GM03348 (cell line): ENCODE results near the gene ASF1B.

Source experiments
- DNase-seq: peaks from one replicate; pipeline ENCODE4 v3.0.0; 2012; ENCODE audit warnings: low spot score

ASF1B gene

DNA sequence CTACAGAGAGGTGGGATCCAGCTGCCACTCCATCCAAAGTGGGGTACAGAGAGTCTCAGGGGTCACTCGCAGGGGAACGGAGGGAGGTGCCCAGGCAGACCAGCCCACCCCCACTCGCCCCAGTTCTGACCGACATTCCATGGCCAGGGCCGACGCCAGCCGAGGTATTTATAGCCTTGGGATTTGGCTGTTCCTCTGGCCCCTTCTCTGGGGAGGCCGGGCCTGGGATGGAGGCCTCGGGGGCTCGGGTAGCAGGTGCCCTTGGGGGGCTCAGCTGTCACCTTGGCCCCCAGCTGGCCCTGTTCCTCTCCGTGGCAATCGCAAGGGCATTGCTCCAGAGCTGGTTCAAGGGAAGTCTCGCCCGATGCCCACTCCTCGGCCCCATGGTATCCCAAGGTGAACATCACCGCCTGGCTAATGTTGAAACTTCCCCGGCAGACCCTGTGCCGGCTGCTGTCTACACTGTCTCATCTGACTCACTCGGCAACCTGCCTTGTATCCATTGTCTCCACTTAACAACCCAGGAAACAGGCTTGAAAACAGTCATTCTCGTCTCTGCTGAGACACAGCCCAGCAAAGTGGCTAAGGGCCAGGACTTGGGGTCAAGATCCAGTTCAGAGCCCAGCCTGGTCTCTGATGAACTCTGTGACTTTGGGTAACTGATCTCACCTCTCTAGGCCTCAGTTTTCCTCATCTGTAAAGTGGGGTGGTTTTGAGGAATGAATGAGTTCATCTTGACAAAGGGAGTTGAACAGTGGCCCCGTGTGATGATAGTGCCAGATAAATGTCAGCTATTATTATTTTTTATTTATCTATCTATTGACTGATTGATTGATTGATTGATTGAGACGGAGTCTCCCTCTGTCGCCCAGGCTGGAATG, 28.6 kb downstream of the ASF1B start:
- DNase-seq, result no peak

GRCh38 chr19:14106840-14107239, 29.5 kb downstream of the ASF1B start:
- no peak for DNase-seq

DNA sequence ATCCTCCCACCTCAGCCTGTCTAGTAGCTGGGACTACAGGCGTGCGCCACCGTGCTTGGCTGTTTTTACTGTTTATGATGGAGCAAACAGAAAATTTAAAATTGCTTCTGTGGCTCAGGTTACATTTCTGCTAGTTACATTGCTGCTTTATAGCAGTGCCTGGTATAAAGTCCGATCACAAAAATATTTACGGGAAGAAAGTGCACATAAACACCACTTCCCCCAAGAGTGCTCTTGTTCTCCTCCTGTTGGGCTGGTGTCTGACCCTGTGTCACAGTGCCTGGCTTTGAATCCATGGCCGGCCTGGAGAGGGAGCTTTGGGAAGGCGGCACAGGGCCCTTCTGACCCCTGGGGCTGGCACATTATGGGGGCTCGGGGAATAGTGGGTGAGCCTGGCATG, 30.7 kb downstream of the ASF1B start:
- no peak for DNase-seq

DNA sequence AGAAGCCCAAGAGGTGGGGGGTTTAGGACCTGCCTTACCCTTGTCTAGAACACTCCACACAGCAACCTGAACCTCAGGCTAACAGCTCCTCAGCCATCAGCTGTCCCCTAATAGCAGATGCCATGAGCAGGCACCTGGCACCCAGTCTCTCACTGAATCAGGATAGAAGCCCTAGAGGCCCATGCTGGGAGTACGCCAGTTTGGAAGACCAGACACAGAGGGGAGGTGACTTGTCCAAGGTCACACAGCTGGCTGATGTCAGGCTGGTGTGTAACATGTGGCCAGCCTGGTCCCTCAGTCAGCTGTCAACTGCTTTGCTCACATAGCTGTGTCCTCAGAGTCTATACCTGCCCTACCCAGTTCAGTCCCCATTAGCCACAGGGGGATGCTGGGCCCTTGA, 33.1 kb downstream of the ASF1B start:
- DNase-seq, result no peak

DNA sequence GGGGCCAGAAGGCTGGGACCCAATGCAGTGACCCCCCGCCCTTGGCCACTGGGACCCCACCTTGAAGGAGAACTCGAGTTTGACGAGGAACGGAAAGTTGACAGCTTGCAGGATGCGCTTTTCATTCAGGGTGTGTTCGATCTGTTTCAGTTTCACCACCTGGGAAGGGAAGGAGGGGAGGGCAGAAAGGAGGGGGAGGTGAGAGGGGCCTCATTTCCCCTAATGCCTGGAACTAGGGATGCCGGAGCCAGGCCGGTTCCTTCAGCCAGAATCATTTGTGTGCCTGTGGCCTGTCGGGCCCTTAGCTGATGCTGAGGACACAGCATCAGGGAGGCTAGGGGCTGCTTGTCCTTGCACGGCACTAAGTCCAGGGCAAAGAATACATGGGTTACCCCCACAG, 33.6 kb downstream of the ASF1B start:
- no peak for DNase-seq

GRCh38 chr19:14102102-14102696, 34.2 kb downstream of the ASF1B start:
- DNase-seq, result no peak

DNA sequence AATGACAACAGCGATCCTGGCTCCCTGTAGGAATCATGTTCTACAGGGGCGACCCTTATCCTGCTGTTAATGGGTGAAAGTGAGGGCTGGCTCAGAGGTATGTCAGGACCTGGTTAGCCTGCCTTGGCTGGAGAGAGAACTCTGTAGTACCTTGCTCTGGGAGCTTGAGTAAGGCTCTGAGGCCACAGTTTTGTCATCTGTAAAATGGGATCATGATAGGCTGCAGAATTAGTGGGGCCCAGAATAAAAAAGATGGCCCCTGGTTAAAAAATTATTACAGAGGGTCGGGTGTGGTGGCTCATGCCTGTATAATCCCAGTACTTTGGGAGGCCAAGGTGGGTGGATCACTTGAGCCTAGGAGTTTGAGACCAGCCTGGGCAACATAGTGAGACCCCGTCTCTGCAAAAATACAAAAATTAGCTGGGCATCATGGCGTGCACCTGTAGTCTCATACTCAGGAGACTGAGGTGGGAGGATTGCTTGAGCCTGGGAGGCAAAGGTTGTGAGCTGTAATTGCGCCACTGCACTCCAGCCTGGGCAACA, 35.3 kb downstream of the ASF1B start:
- no peak for DNase-seq

GRCh38 chr19:14097532-14098151, 38.7 kb downstream of the ASF1B start:
- DNase-seq, result no peak

DNA sequence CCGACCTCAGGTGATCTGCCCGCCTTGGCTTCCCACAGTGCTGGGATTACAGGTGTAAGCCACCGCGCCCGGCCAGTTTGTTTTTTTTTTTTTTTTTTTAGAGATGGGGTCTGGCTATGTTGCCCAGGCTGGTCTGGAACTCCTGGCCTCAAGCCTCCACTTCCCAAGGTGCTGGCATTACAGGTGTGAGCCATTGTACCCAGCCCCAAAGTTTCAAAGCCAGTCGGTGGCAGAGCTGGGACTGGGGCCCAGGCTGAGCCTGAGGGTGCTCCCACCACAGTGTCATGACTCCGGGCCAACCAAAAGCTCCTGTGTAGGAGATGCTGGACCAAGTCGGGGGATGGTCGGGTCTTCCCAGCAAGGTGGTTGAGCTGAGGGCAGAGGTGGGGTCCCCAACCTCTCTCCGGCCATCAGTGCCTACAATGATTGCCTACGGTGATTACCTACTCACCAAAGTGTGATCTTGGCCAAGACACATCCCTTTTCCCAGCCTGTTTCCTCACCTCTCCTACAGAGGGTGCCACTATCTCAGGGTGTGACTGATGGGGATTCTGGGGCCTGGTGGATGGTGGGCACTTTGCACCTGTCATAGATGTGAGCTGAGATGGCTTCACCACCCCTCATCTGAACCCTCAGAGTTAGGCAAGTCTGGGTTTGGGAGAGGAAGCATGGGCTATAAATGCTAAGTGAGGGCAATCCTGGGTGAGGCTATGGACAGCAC, 40.0 kb downstream of the ASF1B start:
- DNase-seq, result no peak

- DNase-seq, result no peak
Measured at GRCh38 chr19:14094854-14095253, 41.5 kb downstream of the ASF1B start.

DNA sequence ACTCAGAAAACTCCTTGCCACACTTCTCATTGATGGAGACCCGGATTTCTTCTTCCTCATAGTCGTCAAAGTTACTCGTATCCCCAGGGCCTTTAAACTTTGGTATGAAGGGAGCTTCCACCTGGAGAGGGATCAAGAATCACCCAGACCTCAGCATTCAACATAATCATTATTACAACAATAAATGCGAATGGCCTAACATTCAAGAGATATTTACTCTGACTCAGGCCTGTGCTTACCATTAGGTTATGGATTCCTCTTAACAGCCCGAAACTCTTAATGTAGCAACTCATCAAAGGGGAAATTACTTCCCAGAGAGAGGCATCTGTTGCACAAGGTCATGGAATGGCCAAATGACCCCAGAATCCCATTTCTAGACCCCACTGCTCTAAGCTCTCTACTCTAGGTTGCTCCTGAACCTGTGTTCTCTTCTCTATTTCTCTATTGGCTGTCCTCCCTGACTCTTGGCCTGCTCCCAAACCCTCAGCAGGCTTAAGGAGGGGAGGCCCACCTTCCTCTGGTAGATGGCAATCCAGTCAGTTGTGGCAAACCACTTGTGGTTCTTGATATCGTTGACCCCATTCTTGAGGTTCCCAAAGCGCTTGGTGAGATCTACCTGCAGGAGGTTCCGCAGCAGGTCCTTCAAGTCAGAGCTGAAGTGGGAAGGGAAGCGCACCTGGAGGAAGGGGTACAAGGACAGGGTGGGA, 43.1 kb downstream of the ASF1B start:
- DNase-seq, result no peak

DNA sequence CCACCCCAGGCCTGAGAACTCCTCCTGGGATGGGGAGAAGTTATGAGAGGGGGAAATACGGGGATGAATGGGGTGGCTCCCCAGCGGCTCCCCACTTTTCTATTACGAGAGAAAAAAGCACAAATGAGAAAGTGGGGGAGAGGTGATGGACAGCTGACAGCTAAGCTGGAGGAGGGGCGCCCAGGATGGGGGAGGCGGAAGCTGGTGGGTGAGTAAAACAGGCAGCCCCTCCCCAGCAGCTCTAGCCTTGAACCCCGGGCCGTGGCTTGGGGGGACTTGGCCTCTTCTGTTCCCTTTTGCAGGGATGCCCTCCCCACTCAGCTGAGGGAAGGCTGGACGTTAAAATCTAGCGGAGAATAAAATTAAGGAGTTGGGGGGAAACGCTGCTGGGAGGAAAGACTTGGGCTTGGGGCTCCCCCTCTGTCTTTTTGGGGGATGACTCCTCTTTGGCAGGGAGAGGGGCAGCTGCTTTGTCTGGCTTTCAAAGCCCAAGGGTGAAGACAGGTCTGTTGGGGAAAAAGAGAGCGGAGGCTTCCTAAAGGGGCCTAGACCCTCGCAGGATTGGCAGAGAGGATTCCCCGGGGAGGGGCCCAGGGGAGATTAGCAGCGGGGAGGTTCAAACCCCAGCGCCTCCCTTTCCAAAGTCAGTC, 44.5 kb downstream of the ASF1B start:
- DNase-seq, result no peak

DNA sequence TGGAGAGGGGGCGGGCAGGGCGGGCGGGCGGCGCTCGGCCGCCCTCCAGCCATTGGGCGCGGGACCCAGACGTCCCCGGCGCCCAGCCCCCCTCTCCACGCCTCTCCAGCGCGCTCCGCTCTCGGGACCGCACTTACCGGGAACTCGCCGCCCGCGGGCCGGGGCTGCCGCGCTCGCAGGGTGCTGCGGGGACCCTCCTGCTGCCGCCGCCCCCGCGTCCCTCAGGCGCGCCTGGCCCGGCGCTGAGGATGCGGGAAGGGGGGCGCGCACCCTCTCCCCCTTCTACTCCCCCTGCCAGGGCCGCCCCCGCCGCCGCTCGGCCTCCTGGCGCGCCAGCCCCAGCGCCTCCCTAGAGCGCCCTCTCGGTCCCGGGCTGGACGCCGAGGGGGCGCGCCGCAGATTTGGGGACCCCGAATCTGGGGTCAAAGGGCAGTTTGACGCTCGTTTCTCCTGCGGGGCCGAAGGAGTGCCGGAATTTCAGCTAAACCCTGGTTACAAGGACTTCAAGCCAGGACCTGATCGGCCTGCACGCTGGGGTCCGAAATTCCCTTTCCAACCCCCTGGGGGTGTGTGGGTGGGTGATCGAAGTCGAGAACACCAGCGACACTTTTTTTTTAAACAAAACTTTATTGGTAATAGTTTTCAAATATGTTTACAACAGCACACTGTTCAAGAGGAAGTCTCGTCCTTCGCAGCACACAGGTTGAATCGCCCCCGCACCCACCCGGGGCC, 45.1 kb downstream of the ASF1B start:
- DNase-seq, result peak; percentile 94

DNA sequence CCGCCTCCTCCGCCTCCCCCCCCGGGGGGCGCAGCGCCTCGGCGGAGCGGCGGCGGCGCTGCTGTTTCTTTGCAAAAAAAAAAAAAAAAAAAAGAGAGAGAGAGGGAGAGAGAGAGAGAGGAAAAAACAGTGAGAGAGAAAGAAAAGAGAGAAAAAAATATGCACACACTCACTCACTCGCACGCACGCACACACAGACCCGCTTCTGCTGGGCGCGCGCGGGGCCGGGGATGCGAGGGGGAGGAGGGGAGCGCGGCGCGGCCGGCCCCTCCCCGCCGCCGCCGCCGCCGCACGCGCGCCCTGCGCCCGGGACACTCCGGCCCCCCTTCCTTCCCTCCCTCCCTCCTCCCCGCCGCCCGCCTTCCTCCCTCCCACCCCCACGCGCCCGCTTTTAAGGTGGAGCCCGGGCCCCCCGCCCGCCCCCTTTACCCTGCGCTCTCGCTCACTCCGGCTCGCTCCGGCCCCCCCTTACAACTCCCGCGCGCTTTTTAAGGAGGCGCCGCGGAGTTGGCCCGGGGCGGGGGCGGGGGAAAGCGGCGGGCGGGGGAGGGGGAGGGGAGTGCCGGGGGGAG, 45.8 kb downstream of the ASF1B start, which contains the start of gene SAMD1:
TSS of gene SAMD1 (minus strand) at position 243 of the 572 bp plus-strand sequence.
- peak; percentile 94 for DNase-seq

DNA sequence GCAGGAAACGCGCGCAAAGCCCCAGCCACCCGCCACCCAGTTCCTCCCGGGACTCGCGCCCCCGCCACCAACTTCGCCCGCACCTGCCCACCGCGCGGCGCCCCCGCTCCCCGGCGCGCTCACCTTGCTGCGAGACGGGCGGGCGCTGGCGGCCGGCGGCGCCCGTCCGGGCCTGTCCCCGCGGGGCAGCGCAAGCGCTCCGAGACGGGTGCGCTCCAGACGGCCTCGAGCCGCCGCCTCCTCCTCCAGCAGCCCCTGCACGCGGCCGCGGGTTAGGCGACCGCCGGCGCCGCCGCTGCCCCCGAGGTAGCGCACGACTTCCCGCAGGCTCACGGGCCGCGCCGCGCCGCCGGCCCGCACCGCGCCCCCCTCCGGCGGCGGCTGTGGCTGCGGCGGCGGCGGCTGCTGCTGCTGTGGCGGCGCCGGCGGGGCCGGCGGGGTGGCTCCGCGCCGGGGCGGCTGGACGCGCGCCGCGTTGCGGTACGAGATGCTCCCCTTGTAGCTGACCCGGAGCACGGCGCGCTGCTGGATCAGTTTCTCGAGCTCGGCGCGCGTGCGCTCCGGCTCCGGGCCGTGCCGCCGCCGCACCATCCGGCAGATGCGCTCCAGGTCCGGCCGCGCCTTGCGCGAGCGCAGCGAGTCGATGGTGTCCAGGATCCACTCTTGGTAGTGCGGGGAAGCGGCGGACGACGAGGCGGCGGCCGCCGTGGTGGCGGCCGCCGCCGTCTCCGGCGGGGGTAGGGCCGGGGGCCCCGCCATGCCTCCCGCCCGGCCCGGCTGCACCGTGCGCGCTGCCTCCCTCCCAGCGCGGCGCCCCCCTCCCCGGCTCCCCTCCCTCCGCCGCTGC, 46.5 kb downstream of the ASF1B start:
- peak; percentile 62 for DNase-seq

GRCh38 chr19:14089412-14089661, 47.1 kb downstream of the ASF1B start:
- no peak for DNase-seq

GRCh38 chr19:14088634-14089411, 47.6 kb downstream of the ASF1B start:
- DNase-seq, result no peak

GRCh38 chr19:14086098-14086497, 50.3 kb downstream of the ASF1B start:
- DNase-seq, result no peak
